Stimulated activated CD4-positive, alpha-beta T cell treated with anti-CD3 and anti-CD28 coated beads, TNF-alpha, amount 100 ng/mL, for 4 hours (primary cell): ENCODE data around the gene ETV7.
"Not testable (repeated sequence)": the region's sequence is repeated elsewhere in the genome, so short reads cannot be mapped to it uniquely, and the experiment has no call there.

Experiments
- DNase-seq, 3 experiments: peaks; one replicate each; pipeline ENCODE4 v3.0.0-alpha.2; 2020; ENCODE audit warnings: low read depth in 3 of 3

Gene ETV7

DNA sequence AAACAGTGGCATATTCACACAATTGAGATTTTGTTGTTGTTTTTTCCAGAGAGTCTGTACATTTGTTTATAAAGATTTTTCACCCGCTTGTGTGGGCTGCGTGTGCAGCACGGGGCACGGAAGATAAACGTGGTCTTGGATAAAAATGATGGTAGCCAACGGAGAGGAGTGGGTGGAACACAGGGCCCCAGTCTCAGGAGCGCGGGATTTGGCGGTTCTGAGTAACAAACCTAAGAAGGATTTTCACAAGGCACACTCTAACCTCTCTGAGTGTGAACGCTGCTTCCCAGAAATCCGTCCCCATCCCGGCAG lies 47.2 kb downstream of the ETV7 start:
- DNase-seq, result no peak

- no peak for DNase-seq
These were observed 48.3 kb downstream of the ETV7 start for GRCh38 chr6:36339146-36339545.

DNA sequence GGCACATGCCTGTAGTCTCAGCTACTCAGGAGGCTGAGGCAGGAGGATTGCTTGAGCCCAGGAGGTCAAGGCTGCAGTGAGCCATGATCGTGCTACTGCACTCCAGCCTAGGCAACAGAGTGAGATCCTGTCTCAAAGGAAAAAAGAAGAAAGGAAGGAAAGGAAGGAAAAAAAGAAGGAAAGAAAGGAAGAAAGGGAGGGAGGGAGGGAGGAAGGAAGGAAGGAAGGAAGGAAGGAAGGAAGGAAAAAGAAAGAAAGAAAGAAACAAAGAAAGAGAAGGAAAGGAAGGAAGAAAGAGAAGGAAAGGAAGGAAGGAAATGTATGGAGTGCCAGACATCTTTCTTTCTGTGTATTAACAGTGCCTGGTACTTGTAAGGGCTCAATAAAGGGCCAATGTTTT lies 49.2 kb downstream of the ETV7 start:
- DNase-seq, result not testable (repeated sequence)

DNA sequence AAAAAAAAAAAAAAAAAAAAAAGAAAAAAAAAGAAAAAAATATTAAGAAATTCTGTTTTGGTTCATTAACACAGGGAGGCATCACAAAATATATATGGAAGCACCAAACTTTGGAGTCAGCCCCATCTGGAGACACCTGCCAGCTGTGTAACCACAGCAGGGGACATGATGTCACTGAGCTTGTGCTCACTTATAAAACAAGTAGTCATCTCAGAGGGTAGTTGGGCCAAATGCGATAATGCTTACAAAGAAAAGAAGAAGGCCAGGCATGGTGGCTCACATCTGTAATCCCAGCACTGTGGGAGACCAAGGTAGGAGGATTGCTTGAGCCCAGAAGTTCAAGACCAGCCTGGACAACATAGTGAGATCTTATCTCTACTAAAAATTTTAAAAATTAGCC lies 49.7 kb downstream of the ETV7 start:
- no peak for DNase-seq

DNA sequence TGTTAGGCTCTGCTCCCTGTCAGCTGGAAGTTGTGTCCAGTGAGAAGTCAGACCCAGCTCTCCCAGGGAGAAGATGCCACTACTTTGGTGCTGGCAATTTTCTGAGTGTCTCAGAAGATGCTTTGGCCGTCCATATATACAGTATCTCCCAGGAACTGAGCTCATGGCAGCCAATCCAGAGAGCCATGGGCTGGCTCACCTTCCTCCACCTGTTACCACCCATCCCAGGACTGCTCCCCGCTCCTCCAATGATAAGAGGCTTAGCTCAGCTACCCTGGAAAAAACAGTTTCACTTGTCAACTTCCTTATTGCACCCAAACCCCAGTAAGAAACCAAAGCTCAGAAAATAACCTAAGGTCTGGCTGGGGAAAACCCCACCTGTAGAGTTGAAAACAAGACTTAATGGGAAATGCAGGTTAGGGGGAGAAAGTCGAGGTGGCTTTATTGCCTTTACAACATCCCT lies 50.7 kb downstream of the ETV7 start, which contains the start of gene BNIP5:
TSS of gene BNIP5 (minus strand) at position 110 of the 463 bp plus-strand sequence. CDS start 6,198 bp downstream, outside the sequence.
- no peak for DNase-seq

DNA sequence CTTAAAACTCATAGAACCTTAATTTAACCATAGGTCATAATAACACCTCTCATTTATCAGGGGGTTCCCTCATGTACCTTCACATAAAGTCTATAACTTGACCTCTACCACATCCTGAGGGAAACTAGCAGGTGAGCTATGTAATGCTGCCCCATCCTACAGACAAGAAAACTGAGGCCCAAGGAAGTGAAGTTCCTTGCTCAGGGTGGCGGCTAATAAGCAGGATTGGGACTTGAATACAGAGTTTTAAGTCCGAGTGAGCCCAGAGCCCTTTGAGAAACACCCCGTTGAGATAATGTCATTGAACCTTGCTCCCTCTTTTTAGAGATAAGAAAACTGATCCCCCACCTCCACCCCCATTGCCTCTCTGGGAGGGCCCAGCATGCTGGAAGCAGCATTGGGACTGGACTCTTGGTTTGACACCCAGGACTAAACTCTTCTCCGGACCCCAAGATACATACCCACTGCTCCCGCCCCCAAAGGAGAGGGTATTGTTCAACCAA lies 51.2 kb downstream of the ETV7 start:
- no peak for DNase-seq

GRCh38 chr6:36335465-36336207 lies 51.8 kb downstream of the ETV7 start:
- DNase-seq, result no peak

GRCh38 chr6:36334832-36335459 lies 52.5 kb downstream of the ETV7 start:
- DNase-seq, result no peak

GRCh38 chr6:36333931-36334725 lies 53.3 kb downstream of the ETV7 start:
- no peak for DNase-seq

DNA sequence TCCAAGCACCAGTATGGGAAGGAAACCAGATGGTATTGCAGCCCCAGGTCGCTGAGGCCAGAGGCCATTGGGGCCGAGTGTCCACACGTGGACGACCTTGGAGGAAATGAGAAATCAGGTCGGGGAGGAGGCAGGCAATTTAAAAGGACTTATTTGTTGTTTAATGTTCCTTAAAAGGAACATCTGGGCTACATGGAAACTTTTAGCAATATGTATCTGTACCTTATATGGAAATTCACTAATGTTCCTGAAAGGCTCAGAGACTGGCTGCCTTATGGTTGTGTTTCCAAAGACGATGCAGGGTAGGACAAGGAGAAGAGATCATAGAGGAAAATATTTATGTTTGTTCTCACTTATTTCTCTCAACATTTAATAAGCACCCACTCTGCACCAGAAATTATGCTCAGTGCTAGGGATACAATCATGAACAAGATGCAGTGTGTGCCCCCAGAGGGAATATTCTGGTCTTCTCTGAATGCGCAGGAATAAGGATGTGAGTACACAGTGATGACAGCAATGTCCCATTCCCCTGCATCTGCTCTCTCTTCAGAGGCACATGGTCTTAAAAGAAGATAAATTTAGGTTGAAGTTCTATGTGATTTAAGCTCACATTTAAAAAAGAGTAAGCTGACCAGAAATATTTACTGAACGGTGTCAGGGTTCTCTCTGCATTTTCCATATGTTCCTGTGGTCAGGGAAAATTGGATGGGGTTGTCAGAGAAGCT lies 54.1 kb downstream of the ETV7 start:
- no peak for DNase-seq

DNA sequence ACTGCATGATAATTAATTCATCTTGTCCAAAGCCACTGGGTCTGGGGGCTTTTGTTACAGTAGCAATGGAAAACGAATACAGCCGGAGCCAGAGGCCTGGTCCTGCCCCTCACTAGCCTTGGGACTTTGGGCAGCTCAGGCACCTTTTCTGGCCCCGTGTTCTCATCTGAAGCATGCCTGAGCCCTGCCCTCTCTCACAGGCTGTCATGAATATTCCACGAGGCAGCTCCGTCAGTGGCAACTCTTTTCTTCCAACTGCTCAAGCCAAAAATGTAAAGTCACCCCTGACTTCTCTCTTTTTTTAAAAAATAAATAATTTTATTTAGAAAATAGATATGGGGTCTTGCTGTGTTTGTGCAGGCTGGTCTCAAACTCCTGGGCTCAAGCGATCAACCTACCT lies 56.1 kb downstream of the ETV7 start:
- DNase-seq, result no peak

DNA sequence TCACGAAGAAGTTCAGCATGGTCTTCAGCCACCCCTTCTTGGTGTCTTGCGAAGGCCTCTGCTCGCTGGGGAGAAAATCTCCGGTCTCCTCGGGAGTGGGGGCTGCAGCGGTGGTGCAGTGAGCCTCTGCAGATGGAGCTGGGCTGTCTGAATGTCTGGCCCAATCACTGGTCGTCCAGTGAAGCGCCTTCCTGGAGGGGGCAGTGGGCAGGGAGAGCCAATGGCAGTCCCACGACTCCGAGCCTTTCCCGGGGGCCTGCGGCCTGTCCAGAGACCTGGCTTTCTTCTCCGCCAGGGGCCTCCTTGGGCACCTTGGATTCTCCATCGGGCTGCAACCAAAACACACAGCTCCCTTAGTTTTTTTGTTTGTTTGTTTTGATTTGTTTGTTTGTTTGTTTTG lies 57.1 kb downstream of the ETV7 start:
- no peak for DNase-seq

- DNase-seq, result no peak
These were observed 57.6 kb downstream of the ETV7 start for GRCh38 chr6:36329798-36330291.

GRCh38 chr6:36328600-36328999 lies 58.9 kb downstream of the ETV7 start:
- no peak for DNase-seq

GRCh38 chr6:36327919-36328236 lies 59.6 kb downstream of the ETV7 start:
- no peak for DNase-seq

GRCh38 chr6:36327226-36327918 lies 60.1 kb downstream of the ETV7 start:
- no peak for DNase-seq

DNA sequence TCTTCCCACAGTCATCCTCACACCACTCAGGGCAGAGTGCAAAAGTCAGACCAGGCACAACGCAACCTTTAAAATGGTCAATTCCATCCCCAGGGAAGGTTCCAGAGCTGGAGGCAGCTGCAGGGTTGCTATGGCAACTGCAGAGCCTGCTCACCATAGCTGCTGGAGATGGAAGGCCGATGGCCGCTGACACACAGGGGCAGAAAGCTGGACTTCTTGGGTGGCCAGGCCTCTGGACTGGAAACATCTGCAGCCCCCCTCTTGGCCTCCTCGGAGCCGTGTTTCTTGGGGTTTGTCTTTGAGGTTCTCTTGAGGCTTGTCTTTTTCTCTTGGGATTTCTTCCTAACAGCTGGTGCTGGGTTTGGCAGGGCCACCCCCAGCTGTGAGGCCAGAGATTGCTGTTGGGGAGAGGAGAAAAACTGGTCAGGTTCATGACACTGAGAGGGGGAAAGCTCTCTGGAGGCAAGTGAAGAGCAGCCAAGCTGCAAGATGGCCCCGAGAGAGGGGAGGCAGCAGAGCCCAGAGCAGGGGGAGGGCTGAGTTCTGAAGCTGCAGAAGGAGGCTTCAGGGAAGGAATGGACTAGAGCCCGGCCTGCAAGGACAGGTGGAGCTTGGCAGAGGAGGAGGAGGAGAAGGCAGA lies 61.0 kb downstream of the ETV7 start:
- DNase-seq, result no peak

- DNase-seq, result no peak
These were observed 62.8 kb downstream of the ETV7 start for GRCh38 chr6:36324715-36325114.

DNA sequence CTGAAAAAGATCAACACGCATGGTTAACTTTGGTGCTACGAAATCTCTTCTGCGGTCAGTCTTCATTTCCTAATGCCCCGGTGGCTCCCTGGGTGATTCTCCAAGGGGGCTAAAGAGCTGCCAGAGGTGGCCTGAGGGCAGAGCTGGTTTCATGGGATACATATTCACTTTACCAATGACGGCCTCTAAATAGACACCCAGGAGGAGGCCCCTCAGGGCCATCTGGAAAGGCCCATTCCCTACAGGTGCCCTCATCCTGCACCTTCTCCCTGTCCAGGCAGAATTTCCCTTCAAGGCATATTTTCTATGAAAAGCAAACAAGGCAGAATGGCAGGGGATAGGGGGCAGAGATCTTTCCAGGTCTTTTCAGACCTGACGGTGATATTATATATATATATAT lies 63.3 kb downstream of the ETV7 start:
- DNase-seq, result no peak

DNA sequence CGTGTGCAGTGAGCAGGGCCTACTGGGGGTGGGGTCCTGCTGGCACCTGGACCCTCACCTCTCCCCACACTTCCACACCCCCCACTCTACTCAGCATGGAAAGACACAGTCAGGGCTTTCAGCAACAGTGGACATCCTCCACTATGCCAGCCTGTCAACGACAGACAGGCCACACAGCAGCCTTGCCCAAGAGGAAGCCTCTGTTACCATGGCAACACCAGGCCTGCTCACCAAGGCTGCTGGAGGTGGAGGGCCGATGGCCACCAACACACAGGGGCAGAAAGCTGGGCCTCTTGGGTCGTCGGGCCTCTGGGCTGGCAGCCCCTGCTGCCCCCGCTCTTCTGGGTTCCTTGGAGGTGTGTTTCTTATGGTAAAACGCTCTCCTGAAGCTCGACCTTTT lies 64.4 kb downstream of the ETV7 start:
- no peak for DNase-seq

DNA sequence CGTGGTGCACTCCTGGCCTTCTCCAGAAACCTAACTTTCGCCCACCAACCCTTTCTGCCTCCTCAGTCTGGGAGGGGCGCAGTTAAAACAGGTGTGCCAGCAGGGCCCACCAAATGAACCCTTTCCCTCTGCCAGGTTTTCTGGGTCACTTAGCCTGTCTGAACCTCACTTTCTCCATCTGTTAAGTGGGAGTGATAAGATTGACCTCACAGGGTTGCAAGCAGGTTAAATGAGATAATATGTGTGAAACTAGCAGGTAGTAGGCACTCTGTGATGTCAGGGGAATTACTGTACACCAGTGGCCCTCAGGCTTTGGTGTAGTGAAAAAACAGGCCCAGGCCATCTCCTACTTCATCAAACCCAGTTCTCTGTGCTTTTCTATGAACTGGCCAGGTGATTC lies 64.9 kb downstream of the ETV7 start:
- no peak for DNase-seq
